Fibroblast of peridontal ligament (primary cell): ENCODE measurements around the gene GCNT2.
"Not testable (repeated sequence)": the region's sequence is repeated elsewhere in the genome, so short reads cannot be mapped to it uniquely, and the experiment has no call there.

Source experiments
- DNase-seq: peaks from one replicate; pipeline ENCODE4 v3.0.0-alpha.2; 2010; ENCODE audit errors: extremely low read depth

Gene GCNT2

DNA sequence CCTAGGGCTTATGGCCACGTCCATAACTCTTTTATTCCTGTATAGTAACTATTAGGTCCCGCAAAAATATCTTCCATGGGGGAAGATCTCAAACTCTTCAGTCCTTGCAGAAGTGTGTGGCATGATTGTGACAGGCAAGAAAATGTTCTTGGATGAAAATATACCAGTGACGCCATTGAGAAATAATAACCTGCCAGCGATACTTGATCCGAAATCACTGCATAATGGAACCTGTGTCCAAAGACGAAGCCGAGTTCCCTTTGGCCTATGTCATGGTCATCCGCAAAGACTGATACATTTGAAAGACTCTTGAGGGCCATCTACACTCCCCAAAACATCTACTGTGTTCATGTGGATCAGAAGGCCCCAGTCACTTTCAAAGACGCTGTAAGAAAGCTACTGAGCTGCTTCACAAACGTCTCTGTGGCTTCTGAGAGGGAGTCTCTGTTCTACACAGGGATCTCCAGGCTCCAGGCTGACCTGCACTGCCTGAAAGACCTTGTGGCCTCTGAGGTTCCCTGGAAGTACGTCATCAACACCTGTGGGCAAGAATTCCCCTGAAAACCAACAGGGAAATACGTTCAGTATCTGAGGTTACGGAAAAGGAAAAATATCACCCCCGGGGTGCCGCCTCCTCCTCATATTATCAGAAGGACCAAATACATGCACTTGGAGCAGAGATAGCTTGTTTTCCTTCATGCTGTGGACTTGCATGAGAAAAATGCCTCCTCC lies 6.9 kb upstream of the GCNT2 start:
- DNase-seq = no peak

DNA sequence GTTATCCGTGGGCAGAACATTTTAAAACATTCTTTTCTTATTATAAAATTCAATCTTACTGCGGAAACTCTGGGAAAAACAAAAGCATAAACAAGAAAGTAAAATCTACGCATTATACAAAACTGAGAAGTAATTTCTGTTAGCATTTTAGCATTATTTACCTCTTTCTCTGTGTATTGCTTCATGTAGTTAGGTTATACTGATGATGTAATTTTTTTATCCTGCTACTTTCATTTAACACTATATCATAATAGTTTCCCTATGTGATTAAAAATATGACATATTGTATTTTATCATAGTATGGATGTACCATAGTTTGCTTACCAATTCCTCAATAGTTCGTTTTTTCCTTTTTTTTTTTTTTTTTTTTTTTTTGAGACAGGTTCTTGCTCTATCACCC lies 4.2 kb upstream of the GCNT2 start:
- no peak for DNase-seq

DNA sequence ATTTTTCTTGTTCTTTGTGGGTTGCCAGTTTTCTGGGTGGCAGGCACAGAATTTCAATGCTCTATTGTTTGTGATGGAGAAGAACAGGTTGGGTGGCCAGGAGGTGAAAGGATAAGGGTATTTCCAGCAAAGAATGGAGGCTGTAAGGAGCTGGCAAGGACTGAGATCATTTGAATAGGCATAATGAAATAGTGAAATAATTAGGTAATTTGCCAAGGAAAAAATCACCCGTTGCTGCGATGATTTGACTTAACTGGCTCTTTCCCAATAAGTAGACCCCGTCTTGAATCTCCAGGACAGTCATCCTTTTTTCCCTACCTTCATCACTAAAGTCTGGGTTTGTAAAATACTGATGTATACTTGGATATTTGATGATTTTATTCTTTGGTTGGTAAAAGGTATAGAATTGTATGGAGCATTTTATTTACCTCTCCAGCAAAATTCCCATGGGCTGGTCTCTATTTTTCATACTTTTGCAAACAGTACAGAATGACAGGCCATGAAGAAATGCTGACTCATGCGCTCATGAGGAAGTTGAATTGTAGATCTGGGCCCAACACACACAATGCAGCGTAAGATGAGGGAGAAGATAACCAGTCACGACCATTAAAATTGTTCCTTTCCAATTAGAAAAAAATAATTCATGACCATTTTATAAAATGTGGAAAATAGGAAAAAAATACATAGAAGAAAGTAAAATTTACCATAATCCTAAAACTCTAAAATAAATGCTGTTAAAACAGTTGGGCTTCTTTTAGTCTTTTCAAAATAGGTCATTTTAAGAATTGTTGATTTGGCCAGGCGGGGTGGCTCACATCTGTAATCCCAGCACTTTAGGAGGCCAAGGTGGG lies 2.4 kb upstream of the GCNT2 start:
- no peak for DNase-seq

- DNase-seq = not testable (repeated sequence)
Observed at GRCh38 chr6:10519408-10519697, 1.8 kb upstream of the GCNT2 start.

DNA sequence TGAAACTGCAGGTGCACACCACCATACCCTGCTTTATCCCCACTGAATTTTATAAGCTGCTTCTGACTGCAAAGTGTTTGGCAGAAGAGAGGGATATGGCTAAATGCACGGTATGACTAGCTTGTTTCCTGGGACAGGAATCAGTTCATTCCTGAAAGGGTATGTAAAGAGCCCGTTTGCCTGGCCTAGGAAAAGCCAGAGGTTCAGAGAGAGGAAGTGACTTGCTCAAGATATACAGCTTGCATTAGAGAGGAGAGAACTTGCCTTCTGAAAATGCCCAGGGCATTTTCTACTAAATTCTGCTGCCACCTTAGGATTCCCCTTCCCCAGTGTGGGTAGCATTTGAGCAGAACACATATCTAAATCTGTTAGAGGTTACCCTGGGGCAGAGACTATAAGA lies 683 bp upstream of the GCNT2 start:
- DNase-seq = no peak

GRCh38 chr6:10522929-10523573 lies 1.9 kb downstream of the GCNT2 start:
- no peak for DNase-seq

GRCh38 chr6:10526156-10526555 lies 5.0 kb downstream of the GCNT2 start:
- no peak for DNase-seq

- no peak for DNase-seq
Observed at GRCh38 chr6:10528158-10528981, 7.2 kb downstream of the GCNT2 start.

DNA sequence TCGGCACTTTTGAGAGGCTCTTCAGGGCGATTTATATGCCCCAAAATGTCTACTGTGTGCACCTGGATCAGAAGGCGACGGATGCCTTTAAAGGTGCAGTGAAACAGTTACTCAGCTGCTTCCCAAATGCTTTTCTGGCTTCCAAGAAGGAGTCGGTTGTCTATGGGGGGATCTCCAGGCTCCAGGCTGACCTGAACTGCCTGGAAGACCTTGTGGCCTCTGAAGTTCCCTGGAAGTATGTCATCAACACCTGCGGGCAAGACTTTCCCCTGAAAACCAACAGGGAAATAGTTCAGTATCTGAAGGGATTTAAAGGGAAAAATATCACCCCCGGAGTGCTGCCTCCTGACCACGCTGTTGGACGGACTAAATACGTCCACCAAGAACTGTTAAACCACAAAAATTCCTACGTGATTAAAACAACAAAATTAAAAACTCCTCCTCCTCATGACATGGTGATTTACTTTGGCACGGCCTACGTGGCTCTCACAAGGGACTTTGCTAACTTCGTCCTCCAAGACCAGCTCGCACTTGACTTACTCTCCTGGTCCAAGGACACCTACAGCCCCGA lies 8.2 kb downstream of the GCNT2 start:
- no peak for DNase-seq

DNA sequence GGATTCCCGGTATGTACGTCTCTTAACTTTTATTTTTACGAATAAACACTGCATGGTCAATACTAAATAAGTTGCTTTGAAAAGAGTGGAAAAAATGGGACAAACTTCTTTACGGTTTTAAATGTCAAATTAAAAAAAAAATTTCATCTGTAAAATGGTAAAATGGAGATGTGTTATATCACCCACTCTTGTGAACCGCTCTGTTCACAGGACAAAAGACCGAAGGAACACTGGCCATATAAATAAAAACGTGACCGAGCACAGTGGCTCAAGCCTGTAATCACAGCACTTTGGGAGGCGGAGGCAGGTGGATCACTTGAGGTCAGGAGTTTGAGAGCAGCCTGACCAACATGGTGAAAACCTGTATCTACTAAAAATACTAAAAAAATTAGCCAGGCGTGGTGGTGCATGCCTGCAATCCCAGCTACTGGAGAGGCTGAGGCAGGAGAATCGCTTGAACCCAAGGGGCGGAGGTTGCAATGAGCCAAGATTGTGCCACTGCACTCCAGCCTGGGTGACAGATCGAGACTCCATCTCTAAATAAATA lies 8.8 kb downstream of the GCNT2 start:
- DNase-seq = not testable (repeated sequence)

DNA sequence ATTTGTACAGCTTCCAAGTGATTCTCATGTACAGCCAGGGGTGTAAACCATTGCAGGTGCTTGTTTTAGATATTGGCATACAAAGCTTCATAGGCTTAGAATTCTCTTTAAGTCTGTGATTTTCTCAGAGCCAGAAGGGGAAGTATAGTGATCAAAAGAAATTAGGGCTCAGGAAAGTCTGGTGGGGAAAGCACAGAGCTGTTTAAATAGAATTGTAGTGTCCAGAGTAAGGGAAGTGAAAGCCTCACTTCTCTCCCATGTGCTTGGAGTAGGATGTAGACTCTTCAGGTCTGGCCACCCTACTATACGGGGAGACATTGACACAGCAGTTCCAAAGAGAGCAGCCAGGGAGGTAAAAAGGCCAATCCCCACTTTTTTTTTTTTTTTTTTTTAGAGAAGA lies 10.4 kb downstream of the GCNT2 start:
- no peak for DNase-seq

DNA sequence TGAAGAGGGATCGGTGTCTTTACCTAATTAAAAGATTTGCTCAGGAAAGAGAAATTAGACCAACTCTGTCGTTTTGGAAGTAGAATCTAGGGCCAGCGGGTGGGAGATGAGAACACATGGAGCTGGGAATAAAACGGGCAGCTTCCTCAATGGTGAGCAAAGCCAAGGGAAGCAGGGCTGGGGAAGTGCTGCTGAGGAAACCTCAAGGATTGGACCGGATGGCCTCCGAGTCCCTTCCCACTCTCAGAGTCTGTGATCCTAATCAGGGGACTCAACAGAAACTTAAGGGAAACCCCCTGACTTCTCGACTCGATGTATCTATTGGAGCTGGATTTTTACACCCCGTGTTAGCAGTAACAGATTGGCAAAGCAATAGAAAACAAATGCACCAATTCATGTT lies 10.8 kb downstream of the GCNT2 start:
- no peak for DNase-seq

- DNase-seq = no peak
Observed at GRCh38 chr6:10532392-10532791, 11.2 kb downstream of the GCNT2 start.

DNA sequence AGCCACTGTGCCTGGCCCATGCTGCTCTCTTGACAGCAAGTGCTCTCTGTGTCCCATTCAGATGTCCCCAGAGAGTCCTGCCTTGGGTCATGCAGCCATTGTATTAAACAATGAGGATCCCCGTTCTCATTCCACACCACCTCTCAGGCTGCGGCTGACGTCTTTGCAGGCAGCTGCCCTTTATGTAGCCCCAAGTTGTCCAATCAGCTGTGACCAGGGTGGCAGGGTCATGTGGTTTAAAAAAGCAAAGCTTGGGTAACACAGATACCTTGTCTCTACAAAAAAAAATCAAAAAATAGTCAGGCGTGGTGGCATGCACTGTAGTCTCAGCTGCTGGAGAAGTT lies 13.2 kb downstream of the GCNT2 start:
- DNase-seq = no peak

- no peak for DNase-seq
Observed at GRCh38 chr6:10535193-10535592, 14.0 kb downstream of the GCNT2 start.

- DNase-seq = no peak
Observed at GRCh38 chr6:10537726-10538125, 16.6 kb downstream of the GCNT2 start.

DNA sequence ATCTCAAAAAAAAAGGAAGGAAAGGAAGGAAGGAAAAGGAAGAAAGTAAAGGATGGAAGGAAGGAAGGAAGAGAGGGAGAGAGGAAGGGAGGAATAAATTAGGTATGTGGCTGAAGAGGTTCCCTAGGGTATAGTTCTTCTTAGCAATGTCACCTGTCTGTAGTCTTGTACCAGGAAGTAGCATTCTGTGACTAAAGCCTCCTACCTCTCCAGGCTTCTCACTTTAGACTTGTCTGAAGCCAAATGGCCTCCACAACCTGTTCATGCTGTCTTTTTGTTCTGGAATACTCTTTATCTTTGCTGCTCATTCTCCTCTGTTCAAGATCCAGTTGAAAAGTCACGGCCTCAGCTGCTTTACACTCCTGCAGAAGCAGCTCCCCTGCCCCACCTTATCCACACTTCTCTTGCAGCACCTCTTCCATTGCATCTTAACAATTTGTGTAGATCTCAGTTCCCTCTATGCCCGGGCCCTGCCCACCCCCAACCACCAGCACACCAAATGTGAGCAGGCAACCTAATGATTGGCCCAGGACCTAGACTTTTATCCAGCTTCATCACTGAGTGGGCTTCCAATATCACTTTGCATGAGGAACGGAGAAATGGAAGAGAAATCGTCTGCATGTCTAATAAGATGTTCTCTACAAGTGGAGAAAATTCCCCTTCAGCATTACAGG lies 19.1 kb downstream of the GCNT2 start:
- no peak for DNase-seq

DNA sequence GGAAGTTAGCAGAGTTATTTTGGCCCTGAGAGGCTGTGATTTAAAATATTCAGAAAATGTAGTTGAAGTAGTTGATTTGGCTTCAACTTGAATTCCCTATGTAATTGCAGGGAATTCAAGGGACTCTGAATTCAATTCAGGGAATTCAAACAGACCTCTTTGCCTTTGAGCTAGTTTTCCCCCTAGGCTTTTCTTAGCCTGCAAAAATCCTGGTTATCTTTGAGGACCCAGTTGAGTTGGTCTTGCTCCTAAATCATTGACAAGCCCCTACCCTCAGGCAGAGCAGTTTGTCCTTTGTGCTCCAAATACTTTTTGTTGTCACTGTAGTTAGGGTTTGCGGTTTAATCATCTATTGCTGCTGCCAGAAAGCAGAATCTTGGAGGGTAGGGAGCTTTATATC lies 20.4 kb downstream of the GCNT2 start:
- DNase-seq = no peak

DNA sequence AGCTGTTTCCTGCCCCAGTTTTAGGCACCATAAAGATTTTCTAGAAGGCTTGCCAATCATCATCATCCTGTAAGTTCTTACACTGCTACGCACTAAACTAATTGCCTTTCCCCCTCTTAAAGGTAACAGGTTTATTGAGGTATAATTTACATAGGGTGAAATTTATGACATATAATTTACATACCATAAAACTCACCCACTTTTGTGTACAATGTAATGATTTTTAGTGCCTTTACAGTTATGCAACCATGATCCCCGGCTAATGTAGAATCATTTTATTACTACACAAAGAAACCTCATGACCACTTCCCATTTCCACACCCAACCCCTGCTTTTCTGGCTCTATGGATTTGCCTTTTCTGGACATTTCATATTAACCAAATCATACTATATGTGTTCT lies 21.1 kb downstream of the GCNT2 start:
- no peak for DNase-seq

DNA sequence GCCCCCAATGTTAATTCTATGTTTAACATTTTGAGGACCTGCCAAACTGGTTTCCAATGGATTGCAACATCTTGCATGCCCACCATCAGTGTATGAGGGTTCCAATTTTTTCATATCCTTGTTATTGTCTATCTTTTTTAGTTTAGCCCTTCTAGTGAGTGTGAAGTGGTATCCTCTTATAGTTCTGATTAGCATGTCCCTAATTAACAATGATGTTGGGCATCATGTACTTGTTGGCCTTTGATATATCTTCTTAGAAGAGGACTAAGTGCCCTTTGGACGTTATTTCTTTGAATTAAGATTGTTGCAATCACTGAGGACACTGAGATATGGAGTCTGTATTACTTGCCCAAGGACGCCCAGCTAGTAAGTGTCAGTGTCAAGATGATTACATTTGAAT lies 22.3 kb downstream of the GCNT2 start:
- no peak for DNase-seq

DNA sequence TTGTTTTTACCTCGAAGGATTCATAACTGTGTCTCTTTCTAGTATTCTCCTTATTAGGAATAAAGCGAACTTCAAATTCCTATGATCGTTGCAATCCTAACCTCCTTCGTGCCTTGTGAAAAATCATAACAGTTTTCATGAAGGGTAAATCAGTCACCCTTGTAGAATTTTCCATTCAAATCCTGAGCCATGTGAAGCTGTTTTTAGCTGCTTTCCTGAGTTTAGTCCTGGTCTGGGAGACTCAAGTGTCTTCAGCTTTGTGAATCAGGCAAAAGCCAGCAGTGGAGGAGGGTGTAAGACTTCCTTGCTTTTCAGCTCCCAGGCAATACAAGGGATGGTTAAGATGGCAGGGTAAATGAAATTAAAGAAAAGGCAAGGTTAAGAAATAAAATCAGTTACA lies 24.3 kb downstream of the GCNT2 start:
- DNase-seq = no peak
